Astrocyte (in vitro differentiated cells and primary cell): ENCODE measurements around the gene TGFB2. TPM values are rescaled to one million over a fixed set of nuclear protein-coding genes. Genes with fewer than 3 reads are reported as not detected.

Experiments
- DNase-seq: peaks from one replicate; pipeline ENCODE4 v3.0.0-alpha.2; 2010; ENCODE audit warnings: low read depth
- FAIRE-seq: peaks from 2 replicates; lab custom pipeline; 2011; peaks lifted over from hg19 to GRCh38; lab: Jason Lieb, UNC
- H2AFZ ChIP-seq: 2 replicates; pipeline ENCODE4 v1.6.0; 2012; ENCODE audit warnings: low read depth, low read length, inconsistent platforms
- H3K27ac ChIP-seq: 2 replicates; pipeline ENCODE4 v1.5.1; 2011; ENCODE audit warnings: low read depth, low read length, inconsistent platforms
- H3K27me3 ChIP-seq: 2 replicates; pipeline ENCODE4 v1.6.0; 2011; ENCODE audit warnings: low read length, inconsistent platforms; ENCODE audit not compliant: insufficient read depth
- H3K36me3 ChIP-seq: 2 replicates; pipeline ENCODE4 v1.5.1; 2011; ENCODE audit warnings: low read length, inconsistent platforms; ENCODE audit not compliant: insufficient read depth
- H3K4me1 ChIP-seq: 2 replicates; pipeline ENCODE4 v1.5.1; 2011; ENCODE audit warnings: low read length, inconsistent platforms; ENCODE audit not compliant: insufficient read depth
- H3K4me2 ChIP-seq: 2 replicates; pipeline ENCODE4 v1.6.0; 2012; ENCODE audit warnings: low read length, inconsistent platforms
- H3K4me3 ChIP-seq: 2 replicates; pipeline ENCODE4 v1.5.1; 2011; ENCODE audit warnings: low read depth, mild to moderate bottlenecking, low read length, inconsistent platforms; ENCODE audit not compliant: insufficient read depth
- H3K79me2 ChIP-seq: 2 replicates; pipeline ENCODE4 v1.6.0; 2012; ENCODE audit warnings: mild to moderate bottlenecking, low read length, inconsistent platforms; ENCODE audit not compliant: insufficient read depth
- H3K9ac ChIP-seq: 2 replicates; pipeline ENCODE4 v1.6.0; 2012; ENCODE audit warnings: mild to moderate bottlenecking, low read length, inconsistent platforms
- H3K9me3 ChIP-seq: 2 replicates; pipeline ENCODE4 v1.5.1; 2012; ENCODE audit warnings: low read depth, mild to moderate bottlenecking, low read length, inconsistent platforms; ENCODE audit not compliant: insufficient read depth
- H4K20me1 ChIP-seq: 2 replicates; pipeline ENCODE4 v1.6.0; 2012; ENCODE audit warnings: low read length, inconsistent platforms; ENCODE audit not compliant: insufficient read depth
- H3K27ac Mint-ChIP-seq: one replicate; pipeline ENCODE4 v1.8.0; 2021; ENCODE audit warnings: mild to moderate bottlenecking, mixed read lengths; ENCODE audit not compliant: unreplicated experiment
- H3K27me3 Mint-ChIP-seq: one replicate; pipeline ENCODE4 v1.8.0; 2021; ENCODE audit warnings: low read depth, mixed read lengths; ENCODE audit not compliant: unreplicated experiment
- H3K36me3 Mint-ChIP-seq: one replicate; pipeline ENCODE4 v1.8.0; 2021; ENCODE audit warnings: low read depth, mixed read lengths; ENCODE audit not compliant: unreplicated experiment
- H3K4me1 Mint-ChIP-seq: one replicate; pipeline ENCODE4 v1.8.0; 2021; ENCODE audit warnings: low read depth, mixed read lengths; ENCODE audit not compliant: unreplicated experiment
- H3K4me3 Mint-ChIP-seq: one replicate; pipeline ENCODE4 v1.8.0; 2021; ENCODE audit warnings: mild to moderate bottlenecking, moderate library complexity, mixed read lengths; ENCODE audit not compliant: unreplicated experiment
- H3K9me3 Mint-ChIP-seq: one replicate; pipeline ENCODE4 v1.8.0; 2021; ENCODE audit warnings: mild to moderate bottlenecking, mixed read lengths; ENCODE audit not compliant: unreplicated experiment
- CTCF ChIP-seq: IDR thresholded peaks from 2 replicates; pipeline ENCODE4 v1.5.1; 2011; ENCODE audit warnings: low read depth, mild to moderate bottlenecking, inconsistent platforms, low read length, moderate library complexity; ENCODE audit not compliant: insufficient read depth
- EZH2 ChIP-seq: IDR thresholded peaks from 2 replicates; pipeline ENCODE4 v1.6.1; 2012; ENCODE audit warnings: mild to moderate bottlenecking, low read length, inconsistent platforms; ENCODE audit not compliant: insufficient read depth
- total RNA-seq: library from RNA; stranded (reverse); gene quantifications from 2 replicates; pipeline ENCODE4 v1.2.1, GENCODE V29; 2021

Gene TGFB2
- total RNA-seq, 1 donor from 2014 or later, result 330 TPM

- peaks cover 16% of the 10 kb centered on the region for H3K4me1 Mint-ChIP-seq
- no peaks in the 10 kb centered on the region for H3K9me3 ChIP-seq
- H3K9ac ChIP-seq, result no peak overlapping the region
- H3K27me3 ChIP-seq, result no peaks in the 10 kb centered on the region
- no peak overlapping the region for H3K27ac Mint-ChIP-seq
- TF ChIP-seq EZH2 (no peak), CTCF (no peak)
- H3K27ac ChIP-seq, result no peak overlapping the region
- no peak for FAIRE-seq
- H3K4me1 ChIP-seq, result peaks cover 4% of the 10 kb centered on the region
- H3K4me3 Mint-ChIP-seq, result no peak overlapping the region
- no peak overlapping the region for H2AFZ ChIP-seq
- peaks cover 3% of the 10 kb centered on the region for H3K36me3 Mint-ChIP-seq
- H3K4me3 ChIP-seq, result no peak overlapping the region
- H3K79me2 ChIP-seq, result peaks cover 32% of the 10 kb centered on the region
- H3K27me3 Mint-ChIP-seq, result no peaks in the 10 kb centered on the region
- peaks cover 2% of the 10 kb centered on the region for H4K20me1 ChIP-seq
- no peak overlapping the region for H3K4me2 ChIP-seq
- DNase-seq, result no peak
- no peaks in the 10 kb centered on the region for H3K36me3 ChIP-seq
- no peaks in the 10 kb centered on the region for H3K9me3 Mint-ChIP-seq
Measured at GRCh38 chr1:218303176-218303879, 41.8 kb upstream of the TGFB2 start.

DNA sequence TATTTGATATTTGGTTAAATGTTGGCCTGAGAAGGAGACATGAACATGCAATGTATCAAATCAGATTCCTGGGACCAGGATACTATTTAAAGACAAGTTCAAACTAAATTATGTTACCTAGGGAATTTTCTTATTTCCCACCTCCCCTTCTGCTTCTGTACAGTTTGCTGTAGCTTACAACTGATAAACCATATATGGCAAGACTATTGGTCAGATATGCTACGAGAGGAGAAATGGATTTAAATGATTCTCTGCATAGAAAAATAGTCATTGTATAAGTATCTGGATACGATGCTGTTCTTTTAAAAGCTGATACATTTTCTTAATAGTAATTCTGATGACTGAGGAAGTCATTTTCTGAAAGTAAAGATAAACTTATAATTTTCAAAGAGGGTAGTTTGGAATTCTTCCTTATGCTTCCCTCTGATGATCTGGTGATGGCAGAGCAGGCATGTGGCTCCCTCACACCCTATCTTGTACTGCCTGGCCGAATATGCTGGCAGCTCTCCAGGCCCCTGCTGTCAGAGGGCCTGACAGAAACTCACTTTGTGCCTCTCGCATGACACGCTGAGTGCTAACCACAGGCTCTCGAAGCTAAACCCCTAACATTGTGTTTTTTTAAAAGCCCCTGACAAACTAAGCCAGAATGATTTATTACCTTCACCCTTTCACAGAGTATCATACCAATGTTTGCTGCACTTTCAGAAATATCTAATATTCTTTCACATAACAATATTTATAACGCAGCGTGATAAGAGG lies 40.7 kb upstream of the TGFB2 start:
- H3K9me3 ChIP-seq, result no peaks in the 10 kb centered on the region
- peaks cover 3% of the 10 kb centered on the region for H3K36me3 Mint-ChIP-seq
- H3K4me3 Mint-ChIP-seq, result no peak overlapping the region
- peaks cover 23% of the 10 kb centered on the region for H3K79me2 ChIP-seq
- no peak overlapping the region for H3K4me3 ChIP-seq
- H3K4me2 ChIP-seq, result peak overlapping the region; percentile 8
- no peaks in the 10 kb centered on the region for H4K20me1 ChIP-seq
- peaks cover 4% of the 10 kb centered on the region for H3K4me1 ChIP-seq
- no peak overlapping the region for H2AFZ ChIP-seq
- DNase-seq, result peak; percentile 58
- no peaks in the 10 kb centered on the region for H3K36me3 ChIP-seq
- peaks cover 12% of the 10 kb centered on the region for H3K4me1 Mint-ChIP-seq
- no peak overlapping the region for H3K9ac ChIP-seq
- no peak for TF ChIP-seq EZH2
- no peaks in the 10 kb centered on the region for H3K27me3 ChIP-seq
- no peaks in the 10 kb centered on the region for H3K27me3 Mint-ChIP-seq
- H3K27ac ChIP-seq, result no peak overlapping the region
- FAIRE-seq, result no peak
- H3K27ac Mint-ChIP-seq, result peak overlapping the region; percentile 3
- no peaks in the 10 kb centered on the region for H3K9me3 Mint-ChIP-seq

DNA sequence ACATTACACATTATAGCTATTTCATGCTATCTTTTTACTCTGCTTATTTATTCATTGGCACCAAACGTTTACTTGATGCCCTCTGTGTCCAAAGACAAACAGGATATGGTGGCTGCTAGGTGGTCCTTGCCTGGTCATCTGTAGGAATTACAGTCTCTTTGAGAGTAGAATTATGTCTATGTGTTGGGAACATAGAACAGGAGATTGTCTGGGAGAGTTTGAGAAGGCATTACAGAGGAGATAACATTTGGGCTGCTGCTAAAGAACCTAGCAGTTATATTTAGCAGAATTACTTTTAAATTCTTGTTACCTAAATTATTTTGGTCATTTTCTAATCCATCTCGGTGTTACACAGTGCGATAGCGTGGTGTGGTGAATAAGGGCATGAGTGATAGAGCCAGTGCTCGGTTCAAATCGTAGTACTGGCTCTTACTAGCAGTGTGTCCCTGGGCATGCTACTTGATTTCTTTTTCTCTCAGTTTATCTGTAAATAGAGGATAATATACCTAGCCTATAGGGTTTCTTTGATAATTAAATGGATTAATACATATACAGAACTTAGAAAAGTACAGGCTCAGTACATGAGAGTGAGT lies 39.6 kb upstream of the TGFB2 start:
- peaks cover 12% of the 10 kb centered on the region for H3K4me1 Mint-ChIP-seq
- Histone ChIP-seq H3K4me3 (no peak overlapping the region), H3K79me2 (peaks cover 13% of the 10 kb centered on the region), H3K4me1 (peaks cover 4% of the 10 kb centered on the region), H3K9me3 (no peaks in the 10 kb centered on the region), H3K27me3 (no peaks in the 10 kb centered on the region), H3K4me2 (no peak overlapping the region), H4K20me1 (no peaks in the 10 kb centered on the region), H3K36me3 (peaks cover 3% of the 10 kb centered on the region), H2AFZ (no peak overlapping the region), H3K9ac (no peak overlapping the region), H3K27ac (no peak overlapping the region)
- no peaks in the 10 kb centered on the region for H3K27me3 Mint-ChIP-seq
- DNase-seq, result no peak
- TF ChIP-seq EZH2 (no peak), CTCF (no peak)
- no peak overlapping the region for H3K27ac Mint-ChIP-seq
- no peaks in the 10 kb centered on the region for H3K9me3 Mint-ChIP-seq
- peaks cover 3% of the 10 kb centered on the region for H3K36me3 Mint-ChIP-seq
- H3K4me3 Mint-ChIP-seq, result no peak overlapping the region
- no peak for FAIRE-seq
